Epidermal melanocyte (primary cell): ENCODE results near the gene RABGAP1.
"Not testable (repeated sequence)": the region's sequence is repeated elsewhere in the genome, so short reads cannot be mapped to it uniquely, and the experiment has no call there.

ENCODE experiments used
- DNase-seq: peaks from one replicate; pipeline ENCODE4 v3.0.0; 2011; ENCODE audit warnings: low spot score; ENCODE audit not compliant: insufficient read length

The RABGAP1 gene

DNA sequence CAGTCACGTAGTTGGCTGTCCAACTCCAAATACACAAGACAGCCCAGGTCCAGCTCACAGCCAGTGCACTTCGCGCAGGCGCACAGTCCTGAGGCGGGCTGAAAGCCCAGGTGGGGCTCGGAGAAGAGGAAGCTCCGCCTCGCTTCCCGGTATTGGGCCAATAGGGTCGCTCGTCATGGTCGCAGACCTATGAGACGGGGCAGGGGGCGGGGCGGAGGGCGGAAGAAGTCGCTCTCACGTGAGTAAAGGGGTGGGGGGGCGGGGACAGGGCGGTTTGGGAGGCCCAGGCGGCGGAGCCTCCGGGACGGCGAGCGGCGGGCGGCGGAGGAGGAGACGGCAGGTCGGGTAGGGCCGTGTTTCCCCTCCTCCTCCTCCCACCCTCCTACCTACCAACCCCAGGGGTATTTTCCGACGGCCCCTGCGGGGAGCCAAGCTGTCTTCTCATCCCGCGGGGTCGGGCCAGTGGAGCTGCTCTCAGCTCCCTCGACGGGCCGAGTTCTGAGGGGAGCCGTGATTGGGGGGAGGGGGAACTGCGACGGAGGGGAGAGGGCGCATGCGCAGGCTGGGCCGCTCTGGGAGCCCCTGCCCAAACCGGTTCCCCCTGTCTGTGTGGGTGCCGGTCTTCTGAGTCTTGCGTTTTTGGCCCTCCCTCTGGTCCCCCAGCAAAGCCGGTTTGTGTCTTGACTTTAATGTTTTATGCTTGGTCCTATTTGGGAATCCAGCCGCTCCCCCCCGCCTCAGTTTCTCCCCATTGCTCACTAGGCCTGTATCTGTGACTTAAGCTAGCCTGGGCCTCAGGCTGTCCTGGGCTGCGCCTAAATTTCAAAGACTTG is at the start of gene RABGAP1:
Gene RABGAP1 (plus strand): TSS at position 272 of the 833 bp plus-strand sequence. CDS start 16,040 bp downstream, outside the sequence.
- DNase-seq: peak; percentile 96

DNA sequence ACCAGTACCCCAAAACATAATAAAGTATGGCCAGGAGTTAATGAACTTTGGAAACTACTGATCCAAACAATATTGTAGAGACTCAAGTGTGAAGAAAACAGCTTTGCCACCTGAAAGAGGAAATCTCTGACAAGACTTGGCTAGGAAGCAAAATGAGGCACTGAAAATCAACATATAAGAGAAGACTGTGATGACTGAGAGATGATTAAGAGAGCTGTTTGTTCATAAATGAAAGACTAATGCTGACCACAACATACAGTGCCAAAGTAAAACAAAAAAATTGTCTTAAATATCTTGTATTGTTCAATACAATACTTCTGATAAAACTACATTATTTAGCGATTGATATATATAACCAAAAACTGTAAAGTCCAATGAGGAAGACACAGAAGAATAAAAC is 42.9 kb upstream of the RABGAP1 start:
- DNase-seq: no peak

DNA sequence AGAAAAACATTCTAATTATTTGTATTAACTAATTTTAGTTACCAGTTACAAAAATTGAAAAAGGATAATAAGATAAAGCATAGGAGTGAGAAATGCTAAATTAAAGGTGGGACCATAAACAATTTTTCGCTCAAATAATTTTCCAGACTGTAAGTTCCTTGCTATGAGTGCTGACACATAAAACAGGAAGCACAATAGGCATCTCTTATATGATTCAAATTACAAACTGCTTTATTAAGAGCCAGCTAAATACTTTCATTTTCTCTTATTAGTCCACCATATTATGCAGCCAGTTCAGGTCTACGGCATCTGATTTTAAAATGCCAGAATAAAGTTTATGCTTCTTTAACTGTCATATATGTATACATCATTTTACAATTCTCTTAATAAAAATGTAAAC is 40.0 kb upstream of the RABGAP1 start:
- DNase-seq: no peak

DNA sequence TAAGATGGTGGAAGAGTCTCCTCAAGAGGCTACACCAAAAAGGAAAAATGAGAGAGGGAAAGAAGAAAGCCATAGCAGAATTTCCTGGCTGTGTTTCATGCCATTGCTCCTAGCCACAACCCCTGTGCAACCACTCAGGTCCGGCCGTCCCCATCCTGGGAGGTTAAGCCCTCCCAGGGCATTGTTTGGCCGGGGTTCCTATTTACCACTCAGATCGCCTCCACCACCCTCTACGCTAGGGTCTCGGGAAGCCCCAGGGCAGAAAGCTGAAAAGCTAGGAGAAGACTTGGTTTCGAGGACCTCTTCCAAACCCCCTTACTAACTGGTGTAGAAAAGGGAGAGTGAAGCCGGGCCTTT is 36.4 kb upstream of the RABGAP1 start:
- DNase-seq: peak; percentile 17

DNA sequence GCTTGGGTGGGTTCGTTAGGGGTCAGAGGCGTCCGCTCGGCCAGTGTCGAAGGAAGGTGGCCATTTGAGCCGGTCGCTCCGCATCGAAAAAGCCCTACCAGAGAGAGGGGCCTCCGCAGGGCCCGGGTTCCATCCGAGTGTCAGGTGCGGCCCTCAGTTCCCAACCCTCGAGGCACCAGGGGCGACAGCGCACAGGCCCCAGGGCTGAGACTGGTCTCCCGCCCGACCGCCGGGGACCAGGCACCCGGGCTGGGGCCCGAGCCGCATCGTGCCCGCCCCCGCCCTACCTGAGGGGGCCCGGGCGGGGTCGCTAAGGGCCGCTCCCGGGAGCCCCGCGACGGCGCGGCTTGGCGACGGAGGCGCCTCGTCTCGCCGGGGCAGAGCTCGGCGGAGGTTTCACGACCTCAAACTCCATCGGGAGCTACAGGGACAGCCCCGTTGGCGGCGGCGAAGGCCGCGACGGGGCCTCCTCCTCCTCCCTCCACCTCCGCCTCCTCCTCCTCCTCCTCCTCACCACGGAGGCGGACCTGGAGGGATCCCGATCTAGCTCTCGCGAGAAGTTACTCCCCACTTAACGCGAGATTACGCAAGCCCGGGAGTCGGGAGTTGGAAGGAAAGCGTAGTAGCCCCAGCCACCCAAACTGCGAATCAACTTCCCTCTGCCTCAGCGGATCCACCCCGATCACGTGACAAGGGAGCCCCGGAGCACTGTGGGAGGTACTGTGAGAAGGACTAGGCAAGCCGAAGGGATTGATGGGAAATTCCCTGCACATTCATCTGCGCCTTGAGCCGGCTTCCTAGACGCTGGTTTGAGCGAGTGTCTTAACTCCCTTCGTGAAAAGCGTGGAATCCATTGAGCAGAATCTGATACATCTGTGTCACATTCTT is 35.8 kb upstream of the RABGAP1 start, which contains the start of gene RC3H2:
Gene RC3H2 (minus strand): TSS at position 537 of the 888 bp plus-strand sequence. CDS start 7,850 bp downstream, outside the sequence.
- peak; percentile 66 for DNase-seq

DNA sequence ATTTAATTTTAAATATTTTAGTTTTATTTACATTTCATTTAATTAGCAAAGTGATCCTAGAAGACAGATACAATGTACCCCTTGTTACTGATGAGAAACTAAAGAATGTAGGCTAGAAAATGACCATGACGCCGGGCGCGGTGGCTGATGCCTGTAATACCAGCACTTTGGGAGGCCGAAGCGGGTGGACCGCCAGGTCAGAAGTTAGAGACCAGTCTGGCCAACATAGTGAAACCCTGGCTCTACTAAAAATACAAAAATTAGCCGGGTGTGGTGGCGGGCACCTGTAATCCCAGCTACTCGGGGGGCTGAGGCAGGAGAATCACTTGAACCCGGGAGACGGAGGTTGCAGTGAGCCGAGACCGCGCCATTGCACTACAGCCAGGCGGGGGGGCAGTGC is 34.7 kb upstream of the RABGAP1 start:
- DNase-seq: not testable (repeated sequence)

DNA sequence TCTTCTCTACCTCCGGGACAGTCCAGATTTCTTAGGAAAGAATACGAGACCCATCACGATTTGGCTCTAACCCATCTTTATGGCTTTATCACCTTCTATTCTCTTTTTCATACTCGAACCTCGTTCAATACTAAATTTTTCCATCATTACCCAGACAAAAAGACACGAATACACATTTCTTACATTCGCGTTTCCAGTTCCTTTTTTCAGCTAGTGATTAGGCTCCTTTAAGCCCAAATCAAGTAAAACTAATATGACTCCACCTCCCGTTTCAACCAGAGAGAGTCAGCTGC is 28.2 kb upstream of the RABGAP1 start:
- DNase-seq: peak; percentile 16

DNA sequence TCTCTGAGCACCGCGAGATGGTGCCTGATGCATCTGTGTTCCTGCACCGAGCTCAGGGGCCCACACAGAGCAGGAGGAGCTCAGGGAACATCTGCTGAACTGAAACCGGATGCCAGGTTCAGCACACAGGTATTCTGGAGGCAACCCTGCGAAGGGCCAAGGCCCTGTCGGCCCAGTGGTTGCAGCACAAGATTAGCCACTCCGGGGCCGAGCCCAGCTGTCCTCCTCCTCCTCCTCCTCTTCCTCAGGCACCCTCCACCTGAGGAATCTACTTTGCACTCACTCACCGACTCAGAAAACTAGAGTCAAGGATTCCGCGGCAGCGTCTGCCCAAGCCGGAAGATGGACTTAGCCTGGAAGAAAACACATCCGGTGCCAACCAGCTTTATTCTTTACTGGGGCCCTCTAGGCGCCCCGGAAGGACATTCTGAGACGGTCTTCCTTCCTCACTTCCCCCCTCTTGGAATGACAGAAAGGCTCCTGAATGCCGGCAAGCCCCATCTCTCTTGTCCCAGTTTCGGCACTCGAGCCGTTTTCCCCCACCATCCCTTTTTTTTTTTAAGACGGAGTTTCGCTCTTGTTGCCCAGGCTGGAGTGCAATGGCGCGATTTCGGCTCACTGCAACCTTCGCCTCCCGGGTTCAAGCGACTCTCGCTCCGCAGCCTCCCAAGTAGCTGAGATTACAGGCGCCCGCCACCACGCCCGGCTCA is 27.7 kb upstream of the RABGAP1 start, which contains the start of gene ZBTB6:
Gene ZBTB6 (minus strand): TSS at position 360 of the 710 bp plus-strand sequence. CDS start 1,251 bp downstream, outside the sequence.
- peak; percentile 71 for DNase-seq

DNA sequence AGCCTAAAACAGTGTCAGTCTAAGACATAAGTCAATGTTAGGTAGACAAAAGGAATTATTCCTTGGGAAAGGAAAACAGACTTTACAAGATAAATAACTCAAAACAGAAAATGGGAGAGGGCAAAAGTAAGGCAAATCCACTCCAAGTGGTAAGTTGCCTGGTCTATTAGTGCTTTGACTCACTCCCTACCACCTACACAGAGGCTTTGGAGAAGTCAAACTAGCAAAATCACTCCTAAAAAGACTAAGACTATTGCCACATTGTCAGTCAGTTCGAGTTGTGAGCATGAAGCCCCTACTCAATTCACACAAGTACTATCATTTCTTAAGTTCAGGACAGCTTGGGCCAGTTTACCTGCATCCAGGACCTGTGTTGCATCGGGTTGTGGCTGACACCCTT is 22.5 kb upstream of the RABGAP1 start:
- DNase-seq: no peak

DNA sequence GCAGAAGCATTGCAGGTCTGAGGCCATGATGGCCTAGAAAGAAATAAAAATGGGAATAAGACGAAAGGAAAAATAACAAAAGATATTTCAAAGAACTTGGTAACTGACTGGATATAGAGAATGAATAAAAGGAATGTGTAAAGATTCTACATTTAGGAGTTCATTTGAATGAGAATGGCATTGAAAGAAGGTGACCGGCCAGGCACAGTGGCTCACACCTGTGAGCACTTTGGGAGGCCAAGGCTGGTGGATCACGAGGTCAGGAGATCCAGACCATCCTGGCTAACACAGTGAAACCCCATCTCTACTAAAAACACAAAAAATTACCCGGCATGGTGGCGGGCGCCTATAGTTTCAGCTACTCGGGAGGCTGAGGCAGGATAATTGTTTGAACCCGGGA is 18.1 kb upstream of the RABGAP1 start:
- no peak for DNase-seq

DNA sequence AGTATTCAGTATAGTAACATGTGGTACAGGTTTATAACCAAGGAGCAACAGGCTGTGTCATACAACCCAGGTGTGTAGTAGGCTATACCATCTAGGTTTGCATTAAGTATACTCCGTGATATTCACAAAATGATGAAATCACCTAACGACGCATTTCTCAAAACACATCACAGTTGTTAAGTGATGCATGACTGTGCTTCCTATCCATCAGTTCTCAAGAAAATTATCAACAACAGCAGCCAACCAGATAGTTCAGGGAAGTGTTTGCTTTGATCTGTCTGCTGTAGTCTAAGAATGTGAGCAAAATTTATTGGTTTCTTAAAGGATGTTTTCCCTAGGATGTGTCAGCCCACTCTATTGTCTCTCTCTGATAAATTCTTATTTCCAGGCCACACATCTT is 16.9 kb upstream of the RABGAP1 start:
- DNase-seq: no peak

DNA sequence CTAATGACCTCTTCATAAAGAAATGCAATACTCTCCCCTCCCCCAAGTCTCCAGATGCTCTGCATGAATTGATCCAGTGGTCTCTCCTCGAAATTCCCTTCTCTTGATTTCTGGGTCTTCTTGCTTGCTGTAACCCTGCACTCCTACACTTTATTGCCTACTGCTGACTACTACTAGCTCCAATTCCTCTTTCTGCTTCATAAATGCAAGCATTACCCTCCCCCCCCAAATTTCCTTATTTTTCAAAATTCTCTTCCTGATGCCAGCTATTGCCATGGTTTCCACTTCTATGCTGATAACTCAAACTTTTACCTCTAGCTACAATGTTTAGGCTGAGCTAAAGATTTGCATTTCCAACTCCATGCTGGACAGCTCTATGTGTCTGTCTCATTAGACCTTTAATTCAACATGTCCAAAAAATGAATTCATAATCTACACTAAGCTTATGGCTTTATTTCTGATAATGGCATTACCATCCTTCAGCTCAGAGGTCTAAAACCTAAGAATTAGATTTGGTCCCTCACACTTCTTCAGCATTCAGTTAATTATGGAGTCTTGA is 10.9 kb upstream of the RABGAP1 start:
- DNase-seq: no peak

DNA sequence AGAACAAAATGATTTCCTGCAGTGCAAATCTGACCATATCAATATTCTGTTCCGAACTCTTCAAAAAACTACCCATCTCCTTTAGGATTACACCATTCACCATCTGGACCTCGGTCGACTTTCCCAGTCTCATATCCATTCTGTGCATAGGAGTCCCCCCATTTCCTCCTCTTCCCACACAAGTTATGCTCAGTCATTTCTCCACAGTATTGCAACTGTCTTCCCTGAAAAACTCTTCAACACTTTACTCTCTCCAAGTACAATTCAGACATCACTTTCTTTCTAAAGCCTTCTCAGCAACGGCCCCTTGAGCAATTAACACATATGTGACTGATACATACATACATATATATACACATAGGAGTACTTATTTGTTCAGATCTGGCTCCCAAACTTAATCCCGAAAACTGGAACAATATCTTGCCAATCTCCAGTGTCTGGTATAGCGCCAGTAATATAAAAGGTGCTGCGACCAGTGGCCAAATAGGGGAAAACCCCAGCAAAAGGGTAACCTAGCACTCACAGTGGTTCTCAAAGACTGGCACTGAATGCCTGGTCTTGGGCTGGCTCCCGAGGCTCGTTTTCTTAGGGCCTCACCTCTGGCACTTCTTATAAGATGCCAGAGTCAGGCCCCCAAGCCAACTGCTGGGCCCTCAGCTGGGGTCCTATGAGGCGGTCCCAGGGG is 10.1 kb upstream of the RABGAP1 start:
- no peak for DNase-seq

DNA sequence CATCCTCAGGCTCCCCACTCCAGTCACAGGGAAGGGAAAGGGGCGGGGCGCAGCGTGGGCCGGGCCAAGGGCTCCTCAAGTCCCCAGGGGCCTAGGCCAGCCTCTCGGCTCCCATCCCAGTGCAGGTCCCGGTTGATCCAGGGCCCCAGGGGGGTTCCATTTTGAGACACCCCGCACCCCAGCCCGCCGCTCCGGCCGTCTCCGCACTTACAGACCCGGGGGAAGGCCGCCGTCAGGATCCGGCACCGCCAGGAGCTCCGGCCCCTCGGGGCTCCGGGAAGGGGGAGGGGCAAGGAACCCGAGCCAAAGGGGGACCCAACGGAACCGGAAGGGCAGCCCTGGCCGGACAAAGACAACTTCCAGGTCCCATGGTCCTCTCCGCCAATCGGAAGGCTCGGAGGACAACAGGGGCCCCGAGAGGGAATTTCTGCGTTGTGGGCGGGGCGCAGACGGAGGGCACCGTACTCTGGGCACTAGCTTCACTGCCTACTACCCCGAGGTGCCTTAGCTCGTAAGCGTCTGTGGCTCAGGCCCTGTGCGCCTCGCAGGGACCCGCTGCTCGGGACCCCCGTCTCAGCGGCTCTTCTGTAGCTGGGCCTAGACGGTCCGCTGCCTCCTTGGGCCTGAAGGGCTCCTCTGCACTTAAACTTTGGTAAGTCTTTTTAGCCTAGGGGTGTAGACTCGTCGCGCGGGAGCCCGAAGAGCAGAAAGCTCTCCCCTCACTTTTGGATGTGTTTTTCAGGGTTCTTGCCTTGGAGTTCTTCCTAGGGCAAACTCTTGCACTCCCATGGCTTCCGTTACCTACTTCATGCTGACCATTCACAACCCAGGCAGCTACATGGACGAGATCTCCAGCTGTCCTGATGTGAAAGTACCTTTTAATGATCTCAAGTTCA is 9.3 kb upstream of the RABGAP1 start, which contains the start of gene ZBTB26:
Gene ZBTB26 (minus strand): TSS at position 287 of the 896 bp plus-strand sequence. CDS start 11,578 bp downstream, outside the sequence.
- DNase-seq: peak; percentile 98

DNA sequence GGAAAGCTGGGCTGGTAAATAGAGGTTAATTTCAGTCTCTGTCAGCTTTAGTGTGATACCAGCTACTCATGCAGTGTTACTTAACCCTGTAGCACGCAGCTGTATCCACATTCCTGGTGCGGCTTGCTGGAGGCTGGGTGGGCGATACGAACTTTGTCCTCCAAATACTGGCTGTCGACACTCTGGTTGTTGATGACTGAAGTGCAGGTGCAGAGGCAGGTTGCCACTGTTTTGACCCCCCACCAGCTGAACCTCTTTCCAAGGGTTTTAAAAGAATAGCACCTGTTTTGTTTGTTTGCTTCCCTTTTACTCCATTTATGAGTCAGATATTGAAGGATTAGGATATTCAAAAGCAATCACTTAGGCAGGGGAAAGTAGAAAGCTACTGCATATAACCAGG is 4.4 kb upstream of the RABGAP1 start:
- DNase-seq: no peak

DNA sequence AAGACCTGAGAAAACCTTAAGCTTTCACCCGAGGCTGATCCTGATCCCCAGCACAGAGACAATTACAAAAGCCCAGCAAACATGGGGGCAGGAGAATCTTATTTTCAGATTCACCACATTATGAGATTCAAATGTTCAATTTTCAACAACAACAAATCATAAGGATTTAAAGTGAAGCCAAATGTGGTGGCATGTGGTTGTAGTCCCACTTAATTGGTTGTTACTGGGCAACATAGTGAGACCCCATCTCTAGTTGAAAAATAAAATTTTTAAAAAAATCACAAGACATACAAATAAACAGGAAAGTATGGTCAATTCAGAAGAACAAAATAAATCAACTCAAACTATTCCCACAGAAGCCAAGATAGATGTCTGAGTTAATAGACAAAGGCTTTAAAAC is 3.9 kb upstream of the RABGAP1 start:
- no peak for DNase-seq

DNA sequence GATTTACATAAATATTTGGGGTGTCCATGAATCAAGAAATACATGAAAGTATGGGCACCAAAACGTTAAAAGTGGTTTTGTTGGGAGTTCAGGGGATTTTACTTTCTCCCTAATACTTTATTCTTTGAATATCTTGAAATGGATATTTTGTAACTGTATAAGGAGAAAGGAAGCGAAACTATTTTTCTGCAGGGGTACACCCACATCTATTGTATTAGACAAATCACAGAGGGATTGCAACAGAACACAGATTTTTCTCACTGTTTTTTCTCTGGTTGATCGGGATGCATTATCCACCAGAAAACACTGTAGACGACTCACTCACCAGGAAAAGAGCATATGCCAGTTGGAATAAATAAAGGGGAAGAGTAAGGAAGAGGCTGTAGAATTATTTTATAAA is 1.2 kb upstream of the RABGAP1 start:
- DNase-seq: no peak

DNA sequence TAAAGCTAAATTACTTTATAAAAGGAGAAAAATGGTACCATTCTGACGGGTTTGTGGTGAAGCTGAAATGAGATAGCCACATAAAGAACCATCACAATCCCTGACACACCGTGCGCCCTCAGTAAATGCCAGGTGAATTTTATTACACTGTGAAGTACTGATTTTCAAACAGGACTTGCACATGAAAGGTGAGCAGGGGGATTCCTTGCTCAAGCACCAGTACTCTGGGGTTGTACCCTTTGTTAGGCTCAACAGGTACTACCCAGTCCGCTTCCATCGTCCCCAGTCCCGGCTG is 419 bp upstream of the RABGAP1 start:
- DNase-seq: no peak

DNA sequence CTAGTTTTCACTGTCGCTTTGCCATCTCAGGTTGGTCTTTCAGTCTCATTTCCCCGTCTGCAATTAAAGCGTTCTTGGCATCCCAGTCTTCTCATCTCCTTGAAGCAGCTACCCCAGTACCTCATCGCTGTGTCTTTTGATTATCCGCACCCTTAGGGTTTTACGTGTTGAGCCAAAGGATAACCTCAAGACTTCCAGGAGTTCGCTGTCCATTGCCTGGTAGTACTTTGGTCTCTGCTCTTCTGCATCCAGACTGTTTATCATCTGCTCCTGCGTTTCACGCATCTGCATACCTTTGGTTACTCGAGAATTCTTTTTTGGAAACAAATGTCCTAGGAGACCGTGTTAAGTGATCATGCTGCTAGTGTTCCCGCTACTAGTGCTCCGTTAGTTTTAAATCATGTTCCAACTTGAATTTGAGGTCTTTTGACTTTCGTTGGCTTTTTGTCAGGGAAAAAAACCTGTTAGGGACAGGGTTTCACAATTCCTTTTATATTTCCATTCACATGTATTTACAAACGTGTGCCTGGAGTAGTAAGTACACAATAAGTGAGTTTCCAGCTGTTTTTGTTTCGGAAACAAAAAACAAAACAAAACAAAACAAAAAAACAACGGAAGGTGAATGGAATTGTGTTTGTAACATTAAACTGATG is 888 bp downstream of the RABGAP1 start:
- DNase-seq: no peak
